SJSA1 (cell line): ENCODE measurements around the gene LRRD1. TPM values are rescaled to one million over a fixed set of nuclear protein-coding genes. Genes with fewer than 3 reads are reported as not detected.
"Not testable (repeated sequence)": the region's sequence is repeated elsewhere in the genome, so short reads cannot be mapped to it uniquely, and the experiment has no call there.

ENCODE experiments used
- DNase-seq, 2 experiments: peaks; one replicate each; pipeline ENCODE4 v3.0.0-alpha.2; 2015 to 2020; ENCODE audit warnings: low spot score in 2 of 2, low read depth in 1 of 2
- H3K27ac ChIP-seq: fragments of 250-450 bp; sonication (Bioruptor Pico); 2 replicates; pipeline ENCODE4 v1.5.1; 2020; ENCODE audit warnings: mild to moderate bottlenecking, moderate library complexity
- H3K27me3 ChIP-seq: fragments of 250-450 bp; sonication (Bioruptor Pico); replicated peaks from 2 replicates; pipeline ENCODE4 v1.5.1; 2020; ENCODE audit warnings: mild to moderate bottlenecking, moderate library complexity
- H3K36me3 ChIP-seq: fragments of 250-450 bp; sonication (Bioruptor Pico); 2 replicates; pipeline ENCODE4 v1.5.1; 2020; ENCODE audit warnings: mild to moderate bottlenecking
- H3K4me1 ChIP-seq: fragments of 250-450 bp; sonication (Bioruptor Pico); replicated peaks from 2 replicates; pipeline ENCODE4 v1.6.1; 2021; ENCODE audit warnings: mild to moderate bottlenecking
- H3K4me3 ChIP-seq: fragments of 250-450 bp; sonication (Bioruptor Pico); 2 replicates; pipeline ENCODE4 v1.5.1; 2020; ENCODE audit warnings: mild to moderate bottlenecking
- H3K9me3 ChIP-seq: fragments of 250-450 bp; sonication (Bioruptor Pico); replicated peaks from 2 replicates; pipeline ENCODE4 v1.5.1; 2020; ENCODE audit warnings: mild to moderate bottlenecking
- total RNA-seq: library from RNA; depleted of rRNA; stranded (reverse); fragments of >200 nt; shearing (Covaris generic); gene quantifications from 2 replicates; pipeline ENCODE4 v1.2.3, GENCODE V29; 2014

Gene LRRD1
- total RNA-seq, 1 experiment from 2014 or later, result not detected

DNA sequence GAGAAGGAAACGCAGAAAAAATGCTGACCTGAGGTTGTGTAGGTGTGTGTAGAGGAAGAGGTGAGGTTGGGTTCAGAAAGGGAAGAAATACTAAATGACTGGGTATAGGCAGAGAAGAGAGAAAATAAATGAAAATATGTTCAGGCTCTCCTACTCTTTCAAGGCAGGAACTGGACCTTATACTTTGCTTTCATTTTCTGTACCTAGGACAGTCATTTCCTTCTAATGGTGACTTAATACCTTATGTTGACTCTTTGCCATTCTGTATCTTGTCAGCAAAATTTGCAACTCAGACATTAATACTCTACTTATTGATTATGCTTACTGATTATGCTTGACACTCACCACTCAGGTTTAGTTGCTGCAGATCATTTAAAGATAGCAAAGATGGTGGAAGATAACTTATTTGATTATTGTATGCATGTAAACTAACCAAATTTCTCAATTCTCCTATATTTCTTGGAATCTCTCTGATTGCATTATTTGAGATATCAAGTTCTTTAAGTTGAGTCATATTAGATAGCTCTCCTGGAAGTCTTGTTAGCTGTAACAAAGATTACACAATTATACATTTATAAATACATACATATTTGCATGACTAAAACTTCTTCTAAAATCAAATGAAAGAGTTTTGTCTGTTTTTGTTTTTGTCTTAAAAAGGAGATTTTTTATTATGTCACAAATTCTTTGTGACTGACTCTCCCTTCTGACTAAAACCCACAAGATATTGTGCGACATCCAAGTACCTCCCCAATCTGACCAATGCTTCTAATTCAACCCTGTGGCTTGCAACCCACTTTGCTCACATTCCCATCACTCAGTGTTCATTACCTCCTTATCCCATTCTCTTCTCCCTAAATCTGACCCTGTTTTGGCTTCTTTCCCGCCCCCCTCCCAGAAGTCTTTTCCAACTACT, 20.0 kb downstream of the LRRD1 start:
- peak in 1 of 2 experiments; percentile 43 for DNase-seq
- Histone ChIP-seq H3K27me3 (no peaks in the 10 kb centered on the region), H3K4me1 (peaks cover 11% of the 10 kb centered on the region), H3K9me3 (no peaks in the 10 kb centered on the region), H3K4me3 (no peak overlapping the region), H3K27ac (no peak overlapping the region), H3K36me3 (no peaks in the 10 kb centered on the region)

DNA sequence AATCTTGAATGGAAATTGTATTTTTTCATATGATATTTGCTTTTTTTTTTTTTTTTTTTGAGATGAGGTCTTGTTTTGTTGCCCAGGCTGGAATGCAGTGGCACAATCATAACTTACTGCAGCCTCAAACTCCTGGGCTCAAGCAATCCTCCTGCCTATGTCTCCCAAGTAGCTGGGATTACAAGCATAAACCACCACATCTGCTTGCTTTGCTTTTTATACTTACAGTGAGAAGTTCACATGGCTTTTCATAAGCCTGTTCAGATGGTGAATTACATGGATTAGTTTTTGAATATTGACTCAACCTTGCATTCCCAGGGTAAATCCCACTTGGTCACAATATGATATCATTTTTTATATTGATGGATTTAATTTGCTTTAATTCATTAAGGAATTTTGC, 22.0 kb downstream of the LRRD1 start:
- peaks cover 11% of the 10 kb centered on the region for H3K4me1 ChIP-seq
- H3K4me3 ChIP-seq, result no peak overlapping the region
- H3K36me3 ChIP-seq, result no peaks in the 10 kb centered on the region
- no peak overlapping the region for H3K27ac ChIP-seq
- no peaks in the 10 kb centered on the region for H3K9me3 ChIP-seq
- DNase-seq, result no peak
- no peaks in the 10 kb centered on the region for H3K27me3 ChIP-seq

DNA sequence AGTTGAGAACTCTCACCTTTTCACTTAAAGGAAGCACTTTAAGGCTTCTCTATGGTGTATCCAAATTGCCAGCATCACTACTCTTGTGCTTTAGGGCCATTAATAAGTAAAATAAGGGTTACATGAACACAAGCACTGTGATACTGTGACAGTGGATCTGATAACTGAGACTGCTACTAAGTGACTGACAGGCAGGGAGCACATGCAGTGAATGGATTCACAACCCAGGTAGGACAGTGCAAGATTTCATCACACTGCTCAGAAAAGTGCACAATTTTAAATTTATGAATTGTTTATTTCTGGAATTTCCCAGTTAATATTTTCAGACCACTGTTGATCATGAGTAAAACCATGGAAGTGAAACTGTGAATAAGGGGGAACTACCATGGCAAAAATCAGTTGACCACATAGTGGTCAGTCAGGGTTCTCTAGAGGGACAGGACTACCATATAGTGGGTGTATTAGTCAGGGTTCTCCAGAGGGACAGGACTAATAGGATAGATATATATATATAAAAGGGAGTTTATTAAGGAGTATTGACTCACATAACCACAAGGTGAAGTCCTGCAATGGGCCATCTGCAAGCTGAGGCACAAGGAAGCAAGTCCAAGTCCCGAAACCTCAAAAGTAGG, 23.7 kb downstream of the LRRD1 start:
- no peak overlapping the region for H3K27ac ChIP-seq
- no peaks in the 10 kb centered on the region for H3K9me3 ChIP-seq
- peaks cover 11% of the 10 kb centered on the region for H3K4me1 ChIP-seq
- DNase-seq, result no peak
- H3K36me3 ChIP-seq, result no peaks in the 10 kb centered on the region
- H3K4me3 ChIP-seq, result no peak overlapping the region
- no peaks in the 10 kb centered on the region for H3K27me3 ChIP-seq

DNA sequence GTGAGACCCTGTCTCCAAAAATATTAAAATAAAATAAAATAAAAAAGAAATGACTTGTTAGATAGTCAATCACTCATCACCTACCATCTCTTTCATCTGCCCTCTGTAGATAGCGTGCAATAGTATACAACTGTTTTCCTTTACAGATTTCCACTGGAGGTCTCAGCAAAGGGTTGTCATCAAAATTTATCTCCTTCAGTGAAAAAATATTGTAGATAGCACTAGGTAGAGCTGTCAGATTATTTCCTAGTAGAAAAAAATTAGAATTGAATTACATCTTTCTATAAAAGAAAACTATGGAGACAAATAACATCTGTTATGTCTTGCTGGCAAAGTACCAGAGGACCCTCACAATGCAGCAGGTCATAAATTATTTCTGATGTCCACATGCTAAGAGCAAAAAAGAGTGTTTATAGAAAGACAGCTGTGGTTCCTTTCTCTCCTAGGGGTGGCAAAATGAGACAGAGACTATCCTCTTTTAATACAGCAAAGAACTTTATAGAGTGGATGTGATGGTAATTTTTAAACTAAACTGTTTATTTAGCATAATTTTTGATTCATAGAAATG, 28.4 kb downstream of the LRRD1 start:
- H3K27me3 ChIP-seq, result no peaks in the 10 kb centered on the region

DNA sequence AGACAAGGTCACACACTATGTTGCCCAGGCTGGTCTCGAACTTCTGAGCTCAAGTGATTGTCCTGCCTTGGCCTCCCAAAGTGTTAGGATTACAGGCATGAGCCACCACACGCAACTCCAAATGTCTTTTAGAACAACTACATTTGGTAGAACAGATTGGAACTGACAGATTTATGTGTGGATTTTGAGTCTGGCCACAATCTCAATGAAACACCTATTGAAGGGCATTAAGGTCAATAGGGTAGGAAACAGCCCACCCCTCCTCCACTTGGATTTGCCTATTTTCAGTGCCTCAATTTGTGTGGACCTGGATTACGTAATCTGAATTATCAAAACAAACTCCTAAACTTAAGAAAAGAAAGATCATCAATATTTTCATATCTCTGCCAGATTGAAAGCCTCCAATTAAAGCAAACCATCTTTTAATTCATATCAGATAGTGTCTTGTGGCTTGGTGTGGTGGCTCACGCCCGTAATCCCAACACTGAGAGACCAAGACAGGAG, 29.2 kb downstream of the LRRD1 start:
- Histone ChIP-seq H3K9me3 (no peaks in the 10 kb centered on the region), H3K27ac (no peak overlapping the region), H3K4me3 (no peak overlapping the region), H3K36me3 (no peaks in the 10 kb centered on the region), H3K27me3 (no peaks in the 10 kb centered on the region), H3K4me1 (no peaks in the 10 kb centered on the region)
- DNase-seq, result no peak

More for the DNA sequence above, 28.4 kb downstream of the LRRD1 start:
- no peak overlapping the region for H3K27ac ChIP-seq
- H3K9me3 ChIP-seq, result no peaks in the 10 kb centered on the region
- no peak for DNase-seq
- H3K36me3 ChIP-seq, result no peaks in the 10 kb centered on the region
- no peak overlapping the region for H3K4me3 ChIP-seq
- H3K4me1 ChIP-seq, result no peaks in the 10 kb centered on the region

DNA sequence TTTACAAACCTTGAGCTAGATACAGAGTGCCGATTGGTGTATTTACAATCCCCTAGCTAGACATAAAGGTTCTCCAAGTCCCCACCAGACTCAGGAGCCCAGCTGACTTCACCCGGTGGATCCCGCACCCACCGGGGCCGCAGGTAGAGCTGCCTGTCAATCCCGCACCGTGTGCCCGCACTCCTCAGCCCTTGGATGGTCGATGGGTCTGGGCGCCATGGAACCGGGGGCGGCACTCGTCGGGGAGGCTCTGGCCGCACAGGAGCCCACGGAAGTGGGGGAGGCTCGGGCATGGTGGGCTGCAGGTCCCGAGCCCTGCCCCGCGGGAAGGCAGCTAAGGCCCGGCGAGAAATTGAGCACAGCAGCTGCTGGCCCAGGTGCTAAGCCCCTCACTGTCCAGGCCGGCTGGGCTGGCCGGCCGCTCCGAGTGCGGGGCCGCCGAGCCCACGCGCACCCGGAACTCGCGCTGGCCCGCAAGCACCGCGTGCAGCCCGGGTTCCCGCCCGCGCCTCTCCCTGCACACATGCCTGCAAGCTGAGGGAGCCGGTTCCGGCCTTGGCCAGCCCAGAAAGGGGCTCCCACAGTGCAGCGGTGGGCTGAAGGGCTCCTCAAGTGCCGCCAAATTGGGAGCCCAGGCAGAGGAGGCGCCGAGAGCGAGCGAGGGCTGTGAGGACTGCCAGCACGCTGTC, 35.6 kb downstream of the LRRD1 start:
- H3K9me3 ChIP-seq, H3K36me3 ChIP-seq, H3K27ac ChIP-seq, H3K27me3 ChIP-seq, H3K4me1 ChIP-seq, H3K4me3 ChIP-seq, DNase-seq: not testable (repeated sequence)

DNA sequence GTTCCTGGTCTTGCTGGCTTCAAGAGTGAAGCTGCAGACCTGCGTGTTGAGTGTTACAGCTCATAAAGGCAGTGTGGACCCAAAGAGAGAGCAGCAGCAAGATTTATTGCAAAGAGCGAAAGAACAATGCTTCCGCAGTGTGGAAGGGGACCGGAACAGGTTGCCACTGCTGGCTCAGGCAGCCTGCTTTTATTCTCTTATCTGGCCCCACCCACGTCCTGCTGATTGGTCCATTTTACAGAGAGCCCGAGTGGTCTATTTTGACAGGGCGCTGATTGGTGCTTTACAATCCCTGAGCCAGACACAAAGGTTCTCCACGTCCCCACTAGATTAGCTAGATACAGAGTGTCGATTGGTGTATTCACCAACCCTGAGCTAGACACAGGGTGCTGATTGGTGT, 36.2 kb downstream of the LRRD1 start:
- DNase-seq, H3K27ac ChIP-seq, H3K4me1 ChIP-seq, H3K9me3 ChIP-seq, H3K27me3 ChIP-seq, H3K4me3 ChIP-seq, H3K36me3 ChIP-seq: not testable (repeated sequence)

DNA sequence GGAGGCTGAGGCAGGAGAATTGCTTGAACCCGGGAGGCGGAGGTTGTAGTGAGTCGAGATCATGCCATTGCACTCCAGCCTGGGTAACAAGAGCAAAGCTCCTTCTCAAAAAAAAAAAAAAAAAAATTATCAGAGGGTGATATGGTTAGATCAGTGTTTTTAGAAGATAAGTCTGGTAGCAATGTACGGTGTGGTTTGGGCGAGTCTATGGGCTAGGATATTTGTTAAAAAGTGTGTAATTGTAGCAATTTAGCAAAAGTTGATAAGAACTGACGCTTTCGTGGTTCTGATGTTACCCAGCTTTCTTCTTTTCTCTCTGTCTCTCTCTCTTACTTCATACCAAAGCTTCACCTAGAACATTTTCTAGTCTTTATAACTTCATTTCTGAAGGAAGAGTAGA, 37.8 kb downstream of the LRRD1 start:
- no peak overlapping the region for H3K27ac ChIP-seq
- no peak for DNase-seq
- H3K36me3 ChIP-seq, result no peaks in the 10 kb centered on the region
- no peaks in the 10 kb centered on the region for H3K27me3 ChIP-seq
- H3K4me1 ChIP-seq, result no peaks in the 10 kb centered on the region
- no peaks in the 10 kb centered on the region for H3K9me3 ChIP-seq
- H3K4me3 ChIP-seq, result no peak overlapping the region

DNA sequence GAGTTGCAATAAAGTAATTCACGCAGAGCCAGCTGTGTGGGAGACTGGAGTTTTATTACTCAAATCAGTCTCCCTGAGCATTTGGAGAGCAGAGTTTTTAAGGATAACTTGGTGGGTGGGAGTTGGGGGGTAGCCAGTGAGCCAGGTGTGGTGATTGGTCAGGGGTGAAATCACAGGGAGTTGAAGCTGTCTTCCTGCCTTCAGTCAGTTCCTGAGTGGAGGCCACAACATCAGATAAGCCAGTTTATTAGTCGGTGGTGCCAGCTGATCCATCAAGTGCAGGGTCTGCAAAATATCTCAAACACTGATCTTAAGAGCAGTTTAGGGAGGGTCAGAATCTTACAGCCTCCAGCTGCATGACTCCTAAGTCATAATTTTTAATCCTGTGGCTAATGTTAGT, 41.4 kb downstream of the LRRD1 start:
- H3K4me3 ChIP-seq, result no peak overlapping the region
- DNase-seq, result no peak

DNA sequence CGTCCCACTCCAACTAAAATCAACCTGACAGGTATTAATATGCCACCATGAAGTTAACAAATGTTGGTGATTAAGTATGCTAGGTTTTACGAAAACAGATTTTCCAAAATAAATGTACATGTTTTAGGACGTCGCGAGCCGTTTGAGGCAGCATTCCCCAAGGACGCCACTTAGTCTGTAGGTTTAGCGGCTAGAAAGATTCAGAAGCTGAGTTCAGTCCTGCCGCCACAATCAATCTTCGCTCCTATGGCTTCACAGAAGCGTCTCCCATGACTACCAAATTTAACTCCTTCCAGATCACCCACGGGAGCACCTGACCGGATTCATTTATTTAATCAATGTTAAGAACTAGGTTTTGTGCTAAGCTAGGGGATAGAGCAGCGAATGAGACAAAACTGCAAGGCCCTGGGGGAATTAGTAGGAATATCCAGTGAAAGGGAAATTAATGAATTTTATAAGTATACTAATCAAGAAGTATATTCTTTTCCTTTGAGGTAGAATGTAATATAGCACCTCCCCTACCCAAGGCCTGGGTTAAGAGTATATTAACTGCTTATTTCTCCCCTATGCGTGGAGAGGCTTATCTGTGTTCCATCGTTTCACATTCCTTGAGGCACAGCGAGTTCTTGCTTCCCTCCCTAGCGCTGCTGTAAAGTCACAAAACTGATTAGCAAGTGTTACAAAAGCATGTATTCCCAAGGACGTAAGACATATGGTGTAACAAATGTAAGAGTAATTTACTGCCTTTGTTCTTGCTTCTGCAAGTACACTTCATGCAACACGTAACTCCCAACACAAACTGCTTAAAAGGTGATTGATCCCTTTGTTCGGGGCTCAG, 43.7 kb downstream of the LRRD1 start:
- no peak for DNase-seq
- Histone ChIP-seq H3K4me1 (0 out of 2 replicates have a peak, but pooled peaks cover 7% of the 10 kb centered on the region), H3K36me3 (peaks cover 15% of the 10 kb centered on the region), H3K4me3 (peak overlapping the region; percentile 79), H3K9me3 (no peaks in the 10 kb centered on the region), H3K27ac (peak overlapping the region; percentile 94), H3K27me3 (no peaks in the 10 kb centered on the region)

More for the DNA sequence above, 41.4 kb downstream of the LRRD1 start:
- Histone ChIP-seq H3K4me1 (0 out of 2 replicates have a peak, but pooled peaks cover 7% of the 10 kb centered on the region), H3K27ac (no peak overlapping the region), H3K27me3 (no peaks in the 10 kb centered on the region), H3K9me3 (no peaks in the 10 kb centered on the region), H3K36me3 (peaks cover 6% of the 10 kb centered on the region; the same call in 1 of the 2 replicates)

DNA sequence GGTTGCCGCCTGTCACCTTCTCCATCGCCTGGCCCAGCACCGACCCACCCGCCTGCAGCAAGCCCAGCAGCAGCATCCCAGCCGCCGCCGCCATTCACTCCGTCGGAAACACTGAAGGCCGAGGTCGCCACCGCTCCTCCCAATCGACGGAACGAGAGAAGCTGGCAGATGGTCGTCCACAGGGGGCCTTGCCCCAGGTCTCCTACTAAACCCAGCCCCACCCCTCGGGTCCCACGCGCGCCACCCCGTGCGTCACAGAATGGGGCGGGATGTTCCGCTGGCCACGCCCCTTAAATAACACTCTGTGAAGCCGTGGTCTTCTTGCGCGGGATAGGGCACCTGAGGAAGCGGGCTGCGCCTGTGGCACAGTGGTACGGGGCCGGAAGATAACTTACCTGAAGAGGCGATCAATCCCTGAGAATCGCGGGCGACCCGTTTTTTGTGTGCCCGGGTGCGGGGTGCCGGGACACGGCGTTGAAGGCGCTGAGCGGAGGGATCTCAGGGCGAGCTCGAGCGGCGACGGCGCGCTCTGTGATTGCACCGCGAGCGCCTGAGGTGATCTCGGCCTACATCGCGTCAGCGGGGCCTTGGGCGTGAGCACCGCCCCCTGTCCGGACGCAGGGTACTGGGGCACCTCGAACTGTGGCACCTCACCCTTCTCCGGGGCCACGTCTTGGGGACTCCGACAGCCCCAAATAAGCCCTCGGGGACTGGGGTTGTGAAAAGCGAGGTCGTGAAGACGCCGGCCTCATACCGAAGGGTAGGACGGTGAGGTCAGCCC, 44.5 kb downstream of the LRRD1 start, which contains the start of gene CYP51A1:
TSS of gene CYP51A1 (minus strand) at position 207 of the 781 bp plus-strand sequence. CDS start at position 94, 113 bp downstream.
- no peaks in the 10 kb centered on the region for H3K9me3 ChIP-seq
- H3K4me3 ChIP-seq, result peak within 1 kb of the TSS; percentile 79
- peak within 1 kb of the TSS; percentile 94 for H3K27ac ChIP-seq
- 0 out of 2 replicates have a peak, but pooled peaks cover 7% of the 10 kb centered on the region for H3K4me1 ChIP-seq
- no peaks in the 10 kb centered on the region for H3K27me3 ChIP-seq
- H3K36me3 ChIP-seq, result peaks cover 22% of the 10 kb centered on the region
- peak; percentile 92 to 98 for DNase-seq

DNA sequence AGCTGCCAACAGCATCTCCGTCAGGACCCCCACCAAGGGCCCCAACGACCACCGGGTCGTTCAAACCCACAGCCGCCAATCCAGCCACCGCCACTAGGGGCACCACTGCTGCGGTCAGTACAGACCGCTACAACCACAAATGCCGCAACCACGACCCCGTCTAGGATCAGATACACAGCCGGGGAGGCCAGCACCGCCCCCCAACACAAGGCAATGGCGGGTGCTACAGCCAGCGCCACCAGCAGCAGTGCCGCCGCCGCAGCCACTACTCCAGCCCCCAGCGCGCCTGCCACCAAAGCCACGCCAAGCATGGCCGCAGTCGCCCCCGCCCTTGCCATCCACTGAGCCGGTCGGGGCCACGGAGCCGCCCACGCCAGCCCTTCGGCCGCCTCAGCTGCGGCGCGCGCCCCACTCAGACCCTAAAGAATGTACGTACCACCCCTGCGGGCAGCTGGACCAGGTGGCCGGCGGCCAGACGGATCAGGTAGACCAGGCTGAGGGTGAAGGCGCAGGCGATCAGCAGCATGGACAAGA, 45.1 kb downstream of the LRRD1 start:
- H3K36me3 ChIP-seq, result peaks cover 23% of the 10 kb centered on the region
- DNase-seq, result peak; percentile 69 to 86

More for the DNA sequence above, 45.1 kb downstream of the LRRD1 start:
- Histone ChIP-seq H3K4me1 (0 out of 2 replicates have a peak, but pooled peaks cover 7% of the 10 kb centered on the region), H3K27ac (peak overlapping the region; percentile 94), H3K9me3 (no peaks in the 10 kb centered on the region), H3K27me3 (no peaks in the 10 kb centered on the region), H3K4me3 (peak overlapping the region; percentile 79)
